K562 (cell line): ENCODE measurements around the gene CLEC4E.

ENCODE experiments used
- BRF1 ChIP-seq: IDR thresholded peaks from 3 replicates; pipeline ENCODE4 v1.6.1; 2011; ENCODE audit warnings: borderline replicate concordance, mild to moderate bottlenecking; ENCODE audit not compliant: insufficient read length; ENCODE audit errors: extremely low read depth
- CHD4 ChIP-seq: fragments of 200-600 bp; sonication (generic); IDR thresholded peaks from 3 replicates; pipeline ENCODE4 v1.6.1; 2012; ENCODE audit warnings: low read depth, mild to moderate bottlenecking, mixed read lengths, low read length, inconsistent platforms; ENCODE audit not compliant: insufficient read depth, insufficient replicate concordance, poor library complexity, severe bottlenecking
- ETV6 ChIP-seq, 3 experiments: fragments of 150-350 bp in 1 of 3; sonication (generic) in 1 of 3; formaldehyde crosslinking in 1 of 3; IDR thresholded peaks; 2 replicates each; pipeline versions ENCODE4 v1.6.1 to v1.8.0; 2014 to 2022; ENCODE audit warnings: borderline replicate concordance in 2 of 3, low read depth in 2 of 3, antibody characterized with exemption in 1 of 3, low read length in 1 of 3, mild to moderate bottlenecking in 1 of 3, missing genetic modification reagents in 1 of 3
- KAT2B ChIP-seq: IDR thresholded peaks from one replicate; pipeline ENCODE4 v1.6.1; 2012; ENCODE audit warnings: low read depth, mild to moderate bottlenecking, control low read depth, inconsistent platforms, low read length, moderate library complexity
- KLF16 ChIP-seq: IDR thresholded peaks from 2 replicates; pipeline ENCODE4 v1.6.1; 2016; ENCODE audit warnings: antibody characterized with exemption
- SMAD1 ChIP-seq: fragments of 150-350 bp; IDR thresholded peaks from 2 replicates; pipeline ENCODE4 v1.6.1; 2014; ENCODE audit warnings: low read length, low read depth; ENCODE audit not compliant: partially characterized antibody
- SRF ChIP-seq, 2 experiments: fragments of 250-450, 450-650 bp in 1 of 2; sonication (Bioruptor Pico) in 1 of 2; sonication (generic) in 1 of 2; formaldehyde crosslinking; IDR thresholded peaks; 2 replicates each; pipeline versions ENCODE4 v1.5.0 to v1.5.1; 2020 to 2022; ENCODE audit warnings: mild to moderate bottlenecking in 1 of 2, missing genetic modification reagents in 1 of 2
- ZFP36 ChIP-seq: fragments of 150-350 bp; IDR thresholded peaks from 2 replicates; pipeline ENCODE4 v1.6.1; 2018; ENCODE audit warnings: low read length, low read depth; ENCODE audit not compliant: partially characterized antibody
- TF ChIP-seq, protein P1 (sequence below): fragments of 450-650 bp; IDR thresholded peaks from 2 replicates; pipeline ENCODE4 v1.6.1; 2016; ENCODE audit warnings: low read depth

DNA sequence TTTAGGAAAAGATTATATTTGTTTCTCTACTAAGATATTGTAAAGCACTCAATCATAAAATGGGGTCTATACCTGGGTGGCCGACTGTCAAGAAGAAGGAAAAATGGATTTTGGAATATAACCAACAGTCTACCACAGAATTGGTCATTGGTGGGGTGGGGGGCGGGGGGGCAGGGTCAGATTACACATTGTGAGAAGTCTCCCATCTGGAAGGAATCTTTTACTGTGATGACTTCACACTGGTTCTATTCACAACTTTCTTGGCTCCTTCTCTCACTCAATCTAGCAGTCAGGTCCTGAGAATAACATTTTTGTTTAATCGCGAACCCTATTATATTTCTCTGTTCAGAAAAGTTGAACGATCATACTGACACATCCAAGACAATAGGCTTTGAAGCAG is 8.7 kb upstream of the CLEC4E start:
- no peak for TF ChIP-seq ETV6 (IDR thresholded peaks at IDR 0.05; ENCODE audit: borderline replicate concordance in 1 of 2, low read depth in 2 of 2, low read length in 1 of 2)
- TF ChIP-seq ETV6 (CRISPR knock-in tag; IDR thresholded peaks at IDR 0.05; ENCODE audit: borderline replicate concordance) = no peak
- no peak for TF ChIP-seq SRF (CRISPR knock-in tag; IDR thresholded peaks at IDR 0.05)
- TF ChIP-seq KAT2B = no peak
- TF ChIP-seq SMAD1 = no peak
- TF ChIP-seq ZFP36 = no peak
- TF ChIP-seq CHD4 = no peak
- no peak for TF ChIP-seq BRF1
- no peak for TF ChIP-seq KLF16
- TF ChIP-seq, protein P1, sequence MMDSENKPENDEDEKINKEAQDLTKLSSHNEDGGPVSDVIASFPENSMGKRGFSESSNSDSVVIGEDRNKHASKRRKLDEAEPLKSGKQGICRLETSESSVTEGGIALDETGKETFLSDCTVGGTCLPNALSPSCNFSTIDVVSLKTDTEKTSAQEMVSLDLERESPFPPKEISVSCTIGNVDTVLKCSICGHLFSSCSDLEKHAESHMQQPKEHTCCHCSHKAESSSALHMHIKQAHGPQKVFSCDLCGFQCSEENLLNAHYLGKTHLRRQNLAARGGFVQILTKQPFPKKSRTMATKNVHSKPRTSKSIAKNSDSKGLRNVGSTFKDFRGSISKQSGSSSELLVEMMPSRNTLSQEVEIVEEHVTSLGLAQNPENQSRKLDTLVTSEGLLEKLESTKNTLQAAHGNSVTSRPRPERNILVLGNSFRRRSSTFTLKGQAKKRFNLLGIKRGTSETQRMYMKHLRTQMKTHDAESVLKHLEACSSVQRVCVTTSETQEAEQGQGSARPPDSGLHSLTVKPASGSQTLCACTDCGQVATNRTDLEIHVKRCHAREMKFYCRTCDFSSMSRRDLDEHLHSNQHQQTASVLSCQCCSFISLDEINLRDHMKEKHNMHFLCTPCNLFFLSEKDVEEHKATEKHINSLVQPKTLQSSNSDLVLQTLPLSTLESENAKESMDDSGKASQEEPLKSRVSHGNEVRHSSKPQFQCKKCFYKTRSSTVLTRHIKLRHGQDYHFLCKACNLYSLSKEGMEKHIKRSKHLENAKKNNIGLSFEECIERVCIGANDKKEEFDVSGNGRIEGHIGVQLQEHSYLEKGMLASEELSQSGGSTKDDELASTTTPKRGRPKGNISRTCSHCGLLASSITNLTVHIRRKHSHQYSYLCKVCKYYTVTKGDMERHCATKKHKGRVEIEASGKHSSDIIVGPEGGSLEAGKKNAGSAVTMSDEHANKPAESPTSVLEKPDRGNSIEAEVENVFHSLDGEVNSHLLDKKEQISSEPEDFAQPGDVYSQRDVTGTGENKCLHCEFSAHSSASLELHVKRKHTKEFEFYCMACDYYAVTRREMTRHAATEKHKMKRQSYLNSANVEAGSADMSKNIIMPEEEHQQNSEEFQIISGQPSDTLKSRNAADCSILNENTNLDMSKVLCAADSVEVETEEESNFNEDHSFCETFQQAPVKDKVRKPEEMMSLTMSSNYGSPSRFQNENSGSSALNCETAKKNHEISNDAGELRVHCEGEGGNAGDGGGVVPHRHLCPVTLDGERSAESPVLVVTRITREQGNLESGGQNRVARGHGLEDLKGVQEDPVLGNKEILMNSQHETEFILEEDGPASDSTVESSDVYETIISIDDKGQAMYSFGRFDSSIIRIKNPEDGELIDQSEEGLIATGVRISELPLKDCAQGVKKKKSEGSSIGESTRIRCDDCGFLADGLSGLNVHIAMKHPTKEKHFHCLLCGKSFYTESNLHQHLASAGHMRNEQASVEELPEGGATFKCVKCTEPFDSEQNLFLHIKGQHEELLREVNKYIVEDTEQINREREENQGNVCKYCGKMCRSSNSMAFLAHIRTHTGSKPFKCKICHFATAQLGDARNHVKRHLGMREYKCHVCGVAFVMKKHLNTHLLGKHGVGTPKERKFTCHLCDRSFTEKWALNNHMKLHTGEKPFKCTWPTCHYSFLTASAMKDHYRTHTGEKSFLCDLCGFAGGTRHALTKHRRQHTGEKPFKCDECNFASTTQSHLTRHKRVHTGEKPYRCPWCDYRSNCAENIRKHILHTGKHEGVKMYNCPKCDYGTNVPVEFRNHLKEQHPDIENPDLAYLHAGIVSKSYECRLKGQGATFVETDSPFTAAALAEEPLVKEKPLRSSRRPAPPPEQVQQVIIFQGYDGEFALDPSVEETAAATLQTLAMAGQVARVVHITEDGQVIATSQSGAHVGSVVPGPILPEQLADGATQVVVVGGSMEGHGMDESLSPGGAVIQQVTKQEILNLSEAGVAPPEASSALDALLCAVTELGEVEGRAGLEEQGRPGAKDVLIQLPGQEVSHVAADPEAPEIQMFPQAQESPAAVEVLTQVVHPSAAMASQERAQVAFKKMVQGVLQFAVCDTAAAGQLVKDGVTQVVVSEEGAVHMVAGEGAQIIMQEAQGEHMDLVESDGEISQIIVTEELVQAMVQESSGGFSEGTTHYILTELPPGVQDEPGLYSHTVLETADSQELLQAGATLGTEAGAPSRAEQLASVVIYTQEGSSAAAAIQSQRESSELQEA = no peak
